ENCODE results near the gene SLC18A2. TPM values are rescaled to one million over a fixed set of nuclear protein-coding genes. Genes with fewer than 3 reads are reported as not detected.

SLC18A2 gene
- total RNA-seq, 2 experiments from 2014 or later, result not detected

- no peak for ATAC-seq
- no peak overlapping the region for H3K4me3 Mint-ChIP-seq
- H3K27ac Mint-ChIP-seq, result no peak overlapping the region
- DNase-seq, result no peak
- no peaks in the 10 kb centered on the region for H3K36me3 Mint-ChIP-seq (ENCODE audit: low read depth)
- peaks cover 30% of the 10 kb centered on the region for H3K27me3 Mint-ChIP-seq (ENCODE audit: low read depth)
- H3K9me3 Mint-ChIP-seq (ENCODE audit: insufficient read depth), result no peaks in the 10 kb centered on the region
- POLR2A ChIA-PET, result no interaction called here
- CTCF ChIA-PET, result no interaction called here
- H3K4me1 Mint-ChIP-seq (ENCODE audit: low read depth), result peaks cover 7% of the 10 kb centered on the region
Observed at GRCh38 chr10:117239721-117240620, 943 bp upstream of the SLC18A2 start.

- DNase-seq, result no peak
- Mint-ChIP-seq H3K4me1 (ENCODE audit: low read depth) (peaks cover 7% of the 10 kb centered on the region), H3K9me3 (ENCODE audit: insufficient read depth) (no peaks in the 10 kb centered on the region), H3K27ac (no peak overlapping the region), H3K4me3 (peak overlapping the region; percentile 2), H3K36me3 (ENCODE audit: low read depth) (no peaks in the 10 kb centered on the region), H3K27me3 (ENCODE audit: low read depth) (peaks cover 30% of the 10 kb centered on the region)
- CTCF ChIA-PET, result interaction anchor here (1.1 to 1.8 kb wide), 3 partner anchors 25 to 78 kb away, joined by 3 to 7 read pairs (median 4); no protein-coding TSS in a partner anchor
- ATAC-seq, result peak; percentile 42
- POLR2A ChIA-PET, result interaction anchor here (0.6 kb wide), 1 partner anchor 77 kb away, joined by 5 read pairs; no protein-coding TSS in a partner anchor
Observed at GRCh38 chr10:117241541-117242462, 888 bp downstream of the SLC18A2 start.

GRCh38 chr10:117242463-117242832, 1.5 kb downstream of the SLC18A2 start:
- no peak for DNase-seq
- peaks cover 8% of the 10 kb centered on the region for H3K4me1 Mint-ChIP-seq (ENCODE audit: low read depth)
- no peaks in the 10 kb centered on the region for H3K9me3 Mint-ChIP-seq (ENCODE audit: insufficient read depth)
- ChIA-PET POLR2A (interaction anchor here (0.6 kb wide), 1 partner anchor 76 kb away, joined by 5 read pairs; no protein-coding TSS in a partner anchor), CTCF (interaction anchor here (1.1 to 1.8 kb wide), 3 partner anchors 26 to 78 kb away, joined by 3 to 7 read pairs (median 4); no protein-coding TSS in a partner anchor)
- no peaks in the 10 kb centered on the region for H3K36me3 Mint-ChIP-seq (ENCODE audit: low read depth)
- peaks cover 36% of the 10 kb centered on the region for H3K27me3 Mint-ChIP-seq (ENCODE audit: low read depth)
- ATAC-seq, result no peak
- no peak overlapping the region for H3K4me3 Mint-ChIP-seq
- H3K27ac Mint-ChIP-seq, result no peak overlapping the region

GRCh38 chr10:117246997-117247671, 6.2 kb downstream of the SLC18A2 start:
- H3K4me1 Mint-ChIP-seq (ENCODE audit: low read depth), result peaks cover 13% of the 10 kb centered on the region
- ChIA-PET POLR2A (interaction anchor here (0.7 kb wide), 1 partner anchor 377 kb away, joined by 4 read pairs; no protein-coding TSS in a partner anchor), CTCF (interaction anchor here (1.0 to 3.0 kb wide), 2 partner anchors 30 to 73 kb away, joined by 3 to 11 read pairs; no protein-coding TSS in a partner anchor)
- H3K27me3 Mint-ChIP-seq (ENCODE audit: low read depth), result peaks cover 43% of the 10 kb centered on the region
- no peaks in the 10 kb centered on the region for H3K36me3 Mint-ChIP-seq (ENCODE audit: low read depth)
- no peaks in the 10 kb centered on the region for H3K9me3 Mint-ChIP-seq (ENCODE audit: insufficient read depth)
- no peak overlapping the region for H3K27ac Mint-ChIP-seq
- DNase-seq, result no peak
- ATAC-seq, result no peak
- H3K4me3 Mint-ChIP-seq, result no peak overlapping the region

- H3K4me1 Mint-ChIP-seq (ENCODE audit: low read depth), result peaks cover 13% of the 10 kb centered on the region
- no peaks in the 10 kb centered on the region for H3K9me3 Mint-ChIP-seq (ENCODE audit: insufficient read depth)
- DNase-seq (no peak), ATAC-seq (no peak)
- ChIA-PET CTCF (interaction anchor here (3.9 kb wide), 1 partner anchor 32 kb away, joined by 21 read pairs; no protein-coding TSS in a partner anchor), POLR2A (no interaction called here)
- no peak overlapping the region for H3K27ac Mint-ChIP-seq
- H3K4me3 Mint-ChIP-seq, result no peak overlapping the region
- no peaks in the 10 kb centered on the region for H3K36me3 Mint-ChIP-seq (ENCODE audit: low read depth)
- peaks cover 30% of the 10 kb centered on the region for H3K27me3 Mint-ChIP-seq (ENCODE audit: low read depth)
Observed at GRCh38 chr10:117248750-117249465, 8.0 kb downstream of the SLC18A2 start.

GRCh38 chr10:117249493-117250093, 8.7 kb downstream of the SLC18A2 start:
- Mint-ChIP-seq H3K27me3 (ENCODE audit: low read depth) (peaks cover 28% of the 10 kb centered on the region), H3K9me3 (ENCODE audit: insufficient read depth) (no peaks in the 10 kb centered on the region), H3K4me3 (no peak overlapping the region), H3K36me3 (ENCODE audit: low read depth) (no peaks in the 10 kb centered on the region), H3K27ac (no peak overlapping the region), H3K4me1 (ENCODE audit: low read depth) (peaks cover 13% of the 10 kb centered on the region)
- CTCF ChIA-PET, result interaction anchor here (3.9 kb wide), 1 partner anchor 32 kb away, joined by 21 read pairs; no protein-coding TSS in a partner anchor
- POLR2A ChIA-PET, result no interaction called here
- ATAC-seq (no peak), DNase-seq (no peak)

- Mint-ChIP-seq H3K4me1 (ENCODE audit: low read depth) (peaks cover 13% of the 10 kb centered on the region), H3K36me3 (ENCODE audit: low read depth) (no peaks in the 10 kb centered on the region), H3K9me3 (ENCODE audit: insufficient read depth) (no peaks in the 10 kb centered on the region), H3K27me3 (ENCODE audit: low read depth) (peaks cover 25% of the 10 kb centered on the region), H3K4me3 (no peak overlapping the region), H3K27ac (no peak overlapping the region)
- no peak for DNase-seq
- POLR2A ChIA-PET, result no interaction called here
- CTCF ChIA-PET, result interaction anchor here (3.9 kb wide), 1 partner anchor 33 kb away, joined by 21 read pairs; no protein-coding TSS in a partner anchor
- ATAC-seq, result no peak
Observed at GRCh38 chr10:117250411-117250810, 9.5 kb downstream of the SLC18A2 start.

- no peaks in the 10 kb centered on the region for H3K36me3 Mint-ChIP-seq (ENCODE audit: low read depth)
- CTCF ChIA-PET, result no interaction called here
Observed at GRCh38 chr10:117253908-117254307, 13.0 kb downstream of the SLC18A2 start.

GRCh38 chr10:117254338-117254737, 13.4 kb downstream of the SLC18A2 start:
- Mint-ChIP-seq H3K4me1 (ENCODE audit: low read depth) (peaks cover 6% of the 10 kb centered on the region), H3K9me3 (ENCODE audit: insufficient read depth) (no peaks in the 10 kb centered on the region), H3K36me3 (ENCODE audit: low read depth) (no peaks in the 10 kb centered on the region), H3K4me3 (no peak overlapping the region), H3K27me3 (ENCODE audit: low read depth) (peaks cover 12% of the 10 kb centered on the region), H3K27ac (no peak overlapping the region)
- ChIA-PET CTCF (no interaction called here), POLR2A (no interaction called here)
- no peak for DNase-seq
- no peak for ATAC-seq

More at GRCh38 chr10:117253908-117254307, 13.0 kb downstream of the SLC18A2 start:
- Mint-ChIP-seq H3K27me3 (ENCODE audit: low read depth) (peaks cover 11% of the 10 kb centered on the region), H3K4me1 (ENCODE audit: low read depth) (peaks cover 6% of the 10 kb centered on the region), H3K27ac (no peak overlapping the region), H3K9me3 (ENCODE audit: insufficient read depth) (no peaks in the 10 kb centered on the region), H3K4me3 (no peak overlapping the region)
- POLR2A ChIA-PET, result no interaction called here
- ATAC-seq (no peak), DNase-seq (no peak)

- POLR2A ChIA-PET, result no interaction called here
- CTCF ChIA-PET, result no interaction called here
- H3K27ac Mint-ChIP-seq, result no peak overlapping the region
- H3K4me3 Mint-ChIP-seq, result no peak overlapping the region
- H3K4me1 Mint-ChIP-seq (ENCODE audit: low read depth), result peaks cover 5% of the 10 kb centered on the region
- DNase-seq, result no peak
- H3K27me3 Mint-ChIP-seq (ENCODE audit: low read depth), result peaks cover 13% of the 10 kb centered on the region
- no peaks in the 10 kb centered on the region for H3K9me3 Mint-ChIP-seq (ENCODE audit: insufficient read depth)
- ATAC-seq, result no peak
- H3K36me3 Mint-ChIP-seq (ENCODE audit: low read depth), result no peaks in the 10 kb centered on the region
Observed at GRCh38 chr10:117254774-117255735, 14.1 kb downstream of the SLC18A2 start.

Data from activated CD8-positive, alpha-beta T cell treated with anti-CD3 and anti-CD28 coated beads, Interleukin-2, amount 10 ng/mL, durations not matched to agents 7 days and 5 days (primary cell).